MM.1S (cell line): ENCODE data around the gene PACRG.

Source experiments
- DNase-seq: peaks from one replicate; pipeline ENCODE4 v3.0.0-alpha.2; 2015
- H2AFZ ChIP-seq: fragments of 300-600 bp; sonication (generic); 2 replicates; pipeline ENCODE4 v1.6.0; 2016; ENCODE audit warnings: antibody characterized with exemption, low read length
- H3F3A ChIP-seq: fragments of 300-600 bp; sonication (generic); 2 replicates; pipeline ENCODE4 v1.6.1; 2016; ENCODE audit warnings: mild to moderate bottlenecking, antibody characterized with exemption, low read length, moderate library complexity, mixed read lengths; ENCODE audit not compliant: insufficient read depth
- H3K27ac ChIP-seq: fragments of 300-600 bp; sonication (generic); 2 replicates; pipeline ENCODE4 v1.5.1; 2016; ENCODE audit warnings: mild to moderate bottlenecking, low read length
- H3K27me3 ChIP-seq: fragments of 300-600 bp; sonication (generic); replicated peaks from 2 replicates; pipeline ENCODE4 v1.6.0; 2016; ENCODE audit warnings: low read length; ENCODE audit not compliant: insufficient read depth
- H3K36me3 ChIP-seq: fragments of 300-600 bp; sonication (generic); replicated peaks from 2 replicates; pipeline ENCODE4 v1.6.1; 2016; ENCODE audit warnings: mild to moderate bottlenecking, low read length, mixed read lengths; ENCODE audit not compliant: insufficient read depth
- H3K4me1 ChIP-seq: fragments of 300-600 bp; sonication (generic); 2 replicates; pipeline ENCODE4 v1.6.1; 2016; ENCODE audit warnings: low read length, mixed read lengths
- H3K4me2 ChIP-seq: fragments of 300-600 bp; sonication (generic); 2 replicates; pipeline ENCODE4 v1.6.0; 2016; ENCODE audit warnings: low read depth, low read length
- H3K4me3 ChIP-seq: fragments of 300-600 bp; sonication (generic); 2 replicates; pipeline ENCODE4 v1.5.1; 2016; ENCODE audit warnings: low read length, mixed read lengths
- H3K79me2 ChIP-seq: fragments of 300-600 bp; sonication (generic); 2 replicates; pipeline ENCODE4 v1.6.1; 2016; ENCODE audit warnings: mixed run types, low read length, mixed read lengths
- H3K9ac ChIP-seq: fragments of 300-600 bp; sonication (generic); 2 replicates; pipeline ENCODE4 v1.6.1; 2016; ENCODE audit warnings: low read length, mixed read lengths
- H3K9me2 ChIP-seq: fragments of 300-600 bp; sonication (generic); replicated peaks from 2 replicates; pipeline ENCODE4 v1.6.1; 2016; ENCODE audit warnings: mild to moderate bottlenecking, low read length, mixed read lengths; ENCODE audit not compliant: insufficient read depth
- H3K9me3 ChIP-seq: fragments of 300-600 bp; sonication (generic); replicated peaks from 2 replicates; pipeline ENCODE4 v1.6.1; 2016; ENCODE audit warnings: mild to moderate bottlenecking, low read length, mixed read lengths; ENCODE audit not compliant: insufficient read depth
- H4K20me1 ChIP-seq: fragments of 300-600 bp; sonication (generic); 2 replicates; pipeline ENCODE4 v1.6.1; 2016; ENCODE audit warnings: mild to moderate bottlenecking, low read length, moderate library complexity, mixed read lengths; ENCODE audit not compliant: insufficient read depth
- CTCF ChIP-seq: fragments of 300-600 bp; sonication (generic); IDR thresholded peaks from 2 replicates; pipeline ENCODE4 v1.5.1; 2016; ENCODE audit warnings: antibody characterized with exemption, low read length, mixed read lengths
- EZH2 ChIP-seq: fragments of 300-600 bp; sonication (generic); optimal IDR thresholded peaks from 2 replicates; pipeline ENCODE3; 2017; ENCODE audit warnings: low read depth, mild to moderate bottlenecking, antibody characterized with exemption, low read length, mixed read lengths
- EZH2phosphoT487 ChIP-seq: fragments of 300-600 bp; sonication (generic); IDR thresholded peaks from 2 replicates; pipeline ENCODE4 v1.6.1; 2018; ENCODE audit warnings: antibody characterized with exemption, low read length

PACRG gene

GRCh38 chr6:162753775-162754174 is 26.0 kb downstream of the PACRG start:
- Histone ChIP-seq H3K27ac (no peak overlapping the region), H3K4me2 (no peak overlapping the region), H4K20me1 (no peaks in the 10 kb centered on the region), H3F3A (no peaks in the 10 kb centered on the region), H3K9me3 (no peaks in the 10 kb centered on the region), H3K4me1 (no peaks in the 10 kb centered on the region), H3K27me3 (no peaks in the 10 kb centered on the region), H3K9me2 (no peaks in the 10 kb centered on the region), H3K4me3 (no peak overlapping the region), H3K9ac (no peak overlapping the region), H3K79me2 (no peaks in the 10 kb centered on the region), H3K36me3 (no peaks in the 10 kb centered on the region), H2AFZ (no peak overlapping the region)
- TF ChIP-seq EZH2phosphoT487 (no peak), CTCF (no peak), EZH2 (no peak)
- no peak for DNase-seq

GRCh38 chr6:162770136-162770535 is 42.4 kb downstream of the PACRG start:
- H3K79me2 ChIP-seq, result no peaks in the 10 kb centered on the region
- no peaks in the 10 kb centered on the region for H3K4me1 ChIP-seq
- H4K20me1 ChIP-seq, result no peaks in the 10 kb centered on the region
- H3K9me2 ChIP-seq, result no peaks in the 10 kb centered on the region
- no peaks in the 10 kb centered on the region for H3K27me3 ChIP-seq
- no peak overlapping the region for H3K9ac ChIP-seq
- TF ChIP-seq EZH2phosphoT487, result no peak
- no peak for TF ChIP-seq CTCF
- TF ChIP-seq EZH2, result no peak
- no peaks in the 10 kb centered on the region for H3F3A ChIP-seq
- no peaks in the 10 kb centered on the region for H3K9me3 ChIP-seq
- no peak for DNase-seq
- no peak overlapping the region for H3K4me3 ChIP-seq
- no peak overlapping the region for H3K4me2 ChIP-seq
- H3K27ac ChIP-seq, result no peak overlapping the region
- H2AFZ ChIP-seq, result no peak overlapping the region
- no peaks in the 10 kb centered on the region for H3K36me3 ChIP-seq

GRCh38 chr6:162770955-162771354 is 43.2 kb downstream of the PACRG start:
- no peaks in the 10 kb centered on the region for H3K79me2 ChIP-seq
- no peak overlapping the region for H3K4me3 ChIP-seq
- no peaks in the 10 kb centered on the region for H3K4me1 ChIP-seq
- no peaks in the 10 kb centered on the region for H3F3A ChIP-seq
- no peak overlapping the region for H3K4me2 ChIP-seq
- no peak overlapping the region for H2AFZ ChIP-seq
- no peaks in the 10 kb centered on the region for H4K20me1 ChIP-seq
- no peak for DNase-seq
- H3K27me3 ChIP-seq, result no peaks in the 10 kb centered on the region
- TF ChIP-seq EZH2 (no peak), EZH2phosphoT487 (no peak), CTCF (no peak)
- H3K9me2 ChIP-seq, result no peaks in the 10 kb centered on the region
- no peak overlapping the region for H3K27ac ChIP-seq
- no peaks in the 10 kb centered on the region for H3K9me3 ChIP-seq
- no peaks in the 10 kb centered on the region for H3K36me3 ChIP-seq
- no peak overlapping the region for H3K9ac ChIP-seq
